PC-9 (cell line): ENCODE results near the gene GALR1. TPM values are rescaled to one million over a fixed set of nuclear protein-coding genes. Genes with fewer than 3 reads are reported as not detected.

Source experiments
- BruUV-seq: library from RNA; stranded (reverse); fragments of 400-500 nt; replicated peaks from 2 replicates; lab custom pipeline; 2021; lab: Mats Ljungman, UMichigan
- CTCF ChIA-PET: fragments of 300-600 bp; sonication (Branson Sonifier 250); formaldehyde crosslinking; loops from one replicate; lab custom pipeline; 2022; ENCODE audit warnings: antibody characterized with exemption; lab: Charles Lee
- POLR2A ChIA-PET: fragments of 300-600 bp; sonication (Branson Sonifier 250); formaldehyde crosslinking; loops from one replicate; lab custom pipeline; 2022; ENCODE audit warnings: antibody characterized with exemption; ENCODE audit not compliant: unreplicated experiment; lab: Charles Lee
- DNase-seq, 2 experiments: peaks; one replicate each; pipeline versions ENCODE4 v3.0.0 to v3.0.0-alpha.2; 2015 to 2022; ENCODE audit warnings: mixed read lengths in 1 of 2
- H2AFZ ChIP-seq: fragments of 200-600 bp; sonication (generic); 2 replicates; pipeline ENCODE4 v1.8.1; 2017; ENCODE audit warnings: antibody characterized with exemption
- H3F3A ChIP-seq: fragments of 200-600 bp; sonication (generic); 2 replicates; pipeline ENCODE4 v1.8.1; 2017; ENCODE audit warnings: antibody characterized with exemption, mild to moderate bottlenecking, low read depth; ENCODE audit not compliant: insufficient read depth
- H3K27ac ChIP-seq: fragments of 200-600 bp; sonication (generic); 2 replicates; pipeline ENCODE4 v1.6.1; 2016; ENCODE audit warnings: mixed run types
- H3K27me3 ChIP-seq: fragments of 200-600 bp; sonication (generic); 2 replicates; pipeline ENCODE4 v1.6.1; 2016; ENCODE audit warnings: low read depth, mixed run types; ENCODE audit not compliant: insufficient read depth
- H3K36me3 ChIP-seq: fragments of 200-600 bp; sonication (generic); 2 replicates; pipeline ENCODE4 v1.6.1; 2016; ENCODE audit warnings: low read depth, mixed run types
- H3K4me1 ChIP-seq: fragments of 200-600 bp; sonication (generic); replicated peaks from 2 replicates; pipeline ENCODE4 v1.6.1; 2016; ENCODE audit warnings: mixed run types; ENCODE audit not compliant: insufficient read depth
- H3K4me2 ChIP-seq: fragments of 200-600 bp; sonication (generic); 2 replicates; pipeline ENCODE4 v1.6.1; 2017; ENCODE audit warnings: mixed run types
- H3K4me3 ChIP-seq: fragments of 200-600 bp; sonication (generic); 2 replicates; pipeline ENCODE4 v1.6.1; 2016; ENCODE audit warnings: mixed run types
- H3K79me2 ChIP-seq: fragments of 200-600 bp; sonication (generic); 2 replicates; pipeline ENCODE4 v1.6.1; 2017; ENCODE audit warnings: low read depth, mixed run types
- H3K9me2 ChIP-seq: fragments of 200-600 bp; sonication (generic); 2 replicates; pipeline ENCODE4 v1.8.1; 2017; ENCODE audit warnings: mild to moderate bottlenecking; ENCODE audit not compliant: insufficient read depth
- H3K9me3 ChIP-seq: fragments of 200-600 bp; sonication (generic); 2 replicates; pipeline ENCODE4 v1.8.1; 2016; ENCODE audit warnings: low read depth; ENCODE audit not compliant: insufficient read depth
- H4K20me1 ChIP-seq: fragments of 200-600 bp; sonication (generic); 2 replicates; pipeline ENCODE4 v1.8.1; 2017; ENCODE audit not compliant: insufficient read depth
- EZH2 ChIP-seq: fragments of 200-600 bp; sonication (generic); IDR thresholded peaks from 2 replicates; pipeline ENCODE4 v1.8.0; 2017; ENCODE audit warnings: antibody characterized with exemption, low read depth
- intact Hi-C: fragments of 100-400 bp; cut with micrococcal nuclease; formaldehyde crosslinking; loops from one replicate; pipeline ENCODE4 v1.10.0; 2022; ENCODE audit not compliant: unreplicated experiment
- total RNA-seq: library from RNA; stranded (reverse); gene quantifications from 2 replicates; pipeline ENCODE4 v1.2.3, GENCODE V29; 2021
- TF ChIP-seq, protein P1 (sequence below): fragments of 200-600 bp; sonication (generic); conservative IDR thresholded peaks from 2 replicates; pipeline ENCODE4 v1.6.1; 2017; ENCODE audit warnings: mixed run types, antibody characterized with exemption, mild to moderate bottlenecking, moderate library complexity

The GALR1 gene
- total RNA-seq, 1 experiment from 2014 or later: not detected

DNA sequence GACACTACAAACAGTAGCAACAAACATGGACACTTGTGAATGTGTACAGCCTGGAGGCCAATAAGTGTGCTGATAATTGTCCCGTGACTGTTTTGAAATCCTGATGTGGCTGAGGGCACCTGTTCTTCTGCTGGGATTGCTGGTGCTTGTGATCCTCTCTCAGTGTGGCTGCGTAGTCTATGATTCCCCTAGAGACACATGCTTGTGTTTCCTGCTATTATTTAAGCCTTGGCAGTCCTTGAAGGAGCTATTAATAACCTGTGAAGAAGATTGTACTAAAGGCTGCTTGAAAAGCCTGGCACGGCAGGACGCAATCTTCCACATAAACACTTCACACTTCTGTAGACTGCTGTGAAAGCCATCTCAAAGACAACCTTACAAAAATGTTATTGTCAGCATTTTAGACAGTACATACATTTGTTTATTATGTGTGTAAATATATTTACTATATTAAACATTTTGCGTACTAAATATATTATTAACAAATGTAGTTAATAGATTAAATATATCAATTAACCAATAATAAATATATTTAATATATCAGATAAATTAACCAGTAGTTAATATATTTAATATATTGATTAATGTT lies 71.4 kb downstream of the GALR1 start:
- no peak overlapping the region for H3K4me3 ChIP-seq
- no TSS peak for BruUV-seq
- no peaks in the 10 kb centered on the region for H3K4me1 ChIP-seq
- no peaks in the 10 kb centered on the region for H3K79me2 ChIP-seq
- H3K36me3 ChIP-seq: no peaks in the 10 kb centered on the region
- ChIA-PET POLR2A (no interaction called here), CTCF (no interaction called here)
- no peaks in the 10 kb centered on the region for H3K9me2 ChIP-seq
- TF ChIP-seq, protein P1, sequence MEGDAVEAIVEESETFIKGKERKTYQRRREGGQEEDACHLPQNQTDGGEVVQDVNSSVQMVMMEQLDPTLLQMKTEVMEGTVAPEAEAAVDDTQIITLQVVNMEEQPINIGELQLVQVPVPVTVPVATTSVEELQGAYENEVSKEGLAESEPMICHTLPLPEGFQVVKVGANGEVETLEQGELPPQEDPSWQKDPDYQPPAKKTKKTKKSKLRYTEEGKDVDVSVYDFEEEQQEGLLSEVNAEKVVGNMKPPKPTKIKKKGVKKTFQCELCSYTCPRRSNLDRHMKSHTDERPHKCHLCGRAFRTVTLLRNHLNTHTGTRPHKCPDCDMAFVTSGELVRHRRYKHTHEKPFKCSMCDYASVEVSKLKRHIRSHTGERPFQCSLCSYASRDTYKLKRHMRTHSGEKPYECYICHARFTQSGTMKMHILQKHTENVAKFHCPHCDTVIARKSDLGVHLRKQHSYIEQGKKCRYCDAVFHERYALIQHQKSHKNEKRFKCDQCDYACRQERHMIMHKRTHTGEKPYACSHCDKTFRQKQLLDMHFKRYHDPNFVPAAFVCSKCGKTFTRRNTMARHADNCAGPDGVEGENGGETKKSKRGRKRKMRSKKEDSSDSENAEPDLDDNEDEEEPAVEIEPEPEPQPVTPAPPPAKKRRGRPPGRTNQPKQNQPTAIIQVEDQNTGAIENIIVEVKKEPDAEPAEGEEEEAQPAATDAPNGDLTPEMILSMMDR: no peak
- TF ChIP-seq EZH2: no peak
- H4K20me1 ChIP-seq: no peaks in the 10 kb centered on the region
- H3K9me3 ChIP-seq: no peaks in the 10 kb centered on the region
- no peak for DNase-seq
- H3K27me3 ChIP-seq: peaks cover 86% of the 10 kb centered on the region
- no peaks in the 10 kb centered on the region for H3F3A ChIP-seq
- no peak overlapping the region for H3K27ac ChIP-seq
- H3K4me2 ChIP-seq: no peak overlapping the region
- intact Hi-C loops: no loop called here
- H2AFZ ChIP-seq: no peak overlapping the region

DNA sequence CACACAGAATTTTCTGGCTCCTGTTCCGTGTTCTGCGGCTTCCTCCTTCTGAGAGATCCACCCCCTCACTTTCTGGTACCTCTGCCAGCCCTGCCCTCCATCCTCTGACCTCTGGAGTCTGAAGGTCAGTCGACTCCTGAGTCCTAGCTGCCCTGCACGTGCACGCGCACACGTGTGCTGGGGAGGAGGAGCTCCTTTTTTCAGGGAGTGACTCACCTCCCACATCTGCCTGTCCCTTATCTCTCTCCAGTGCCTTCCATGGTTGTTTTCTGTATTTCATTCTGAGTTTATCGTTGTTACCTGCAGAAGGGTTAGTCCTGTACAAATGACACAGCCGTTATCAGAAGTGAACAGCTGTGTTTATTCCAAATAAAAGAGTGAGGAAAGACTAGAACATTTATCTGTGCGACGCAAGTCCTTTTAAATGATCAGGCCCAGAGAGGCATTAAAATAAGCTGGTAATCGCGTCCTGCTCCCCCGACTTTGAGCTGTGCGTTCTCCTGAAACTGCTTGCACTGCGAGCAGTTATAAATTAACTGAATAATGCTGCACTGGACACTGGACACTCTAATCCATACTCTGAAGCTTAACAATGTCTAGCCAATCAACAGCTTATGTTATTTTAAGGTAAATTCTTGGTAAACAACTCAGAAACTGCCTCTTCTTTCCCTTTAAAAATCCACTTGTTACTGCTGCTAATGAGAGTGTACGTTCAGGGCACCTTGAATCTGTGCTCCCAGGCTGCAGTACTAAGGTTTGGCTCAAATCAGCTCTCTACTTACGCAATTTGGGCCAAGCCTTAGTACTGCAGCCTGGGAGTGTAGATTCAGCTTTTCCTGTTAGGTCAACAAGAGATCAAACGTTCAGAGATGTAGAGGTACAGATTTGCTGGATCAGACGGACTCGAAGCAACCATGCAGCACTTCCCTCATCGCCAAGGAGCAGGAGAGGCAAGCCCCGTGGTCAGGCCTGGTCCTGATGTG lies 72.5 kb downstream of the GALR1 start:
- Histone ChIP-seq H3K27ac (no peak overlapping the region), H2AFZ (no peak overlapping the region), H3K4me1 (no peaks in the 10 kb centered on the region), H4K20me1 (no peaks in the 10 kb centered on the region), H3K79me2 (no peaks in the 10 kb centered on the region), H3K9me2 (no peaks in the 10 kb centered on the region), H3K27me3 (peaks cover 77% of the 10 kb centered on the region), H3K4me2 (no peak overlapping the region), H3K9me3 (no peaks in the 10 kb centered on the region), H3K36me3 (no peaks in the 10 kb centered on the region), H3F3A (no peaks in the 10 kb centered on the region), H3K4me3 (no peak overlapping the region)
- ChIA-PET POLR2A (no interaction called here), CTCF (no interaction called here)
- no TSS peak for BruUV-seq
- no peak for DNase-seq
- TF ChIP-seq, protein P1: no peak
- intact Hi-C loops: no loop called here

DNA sequence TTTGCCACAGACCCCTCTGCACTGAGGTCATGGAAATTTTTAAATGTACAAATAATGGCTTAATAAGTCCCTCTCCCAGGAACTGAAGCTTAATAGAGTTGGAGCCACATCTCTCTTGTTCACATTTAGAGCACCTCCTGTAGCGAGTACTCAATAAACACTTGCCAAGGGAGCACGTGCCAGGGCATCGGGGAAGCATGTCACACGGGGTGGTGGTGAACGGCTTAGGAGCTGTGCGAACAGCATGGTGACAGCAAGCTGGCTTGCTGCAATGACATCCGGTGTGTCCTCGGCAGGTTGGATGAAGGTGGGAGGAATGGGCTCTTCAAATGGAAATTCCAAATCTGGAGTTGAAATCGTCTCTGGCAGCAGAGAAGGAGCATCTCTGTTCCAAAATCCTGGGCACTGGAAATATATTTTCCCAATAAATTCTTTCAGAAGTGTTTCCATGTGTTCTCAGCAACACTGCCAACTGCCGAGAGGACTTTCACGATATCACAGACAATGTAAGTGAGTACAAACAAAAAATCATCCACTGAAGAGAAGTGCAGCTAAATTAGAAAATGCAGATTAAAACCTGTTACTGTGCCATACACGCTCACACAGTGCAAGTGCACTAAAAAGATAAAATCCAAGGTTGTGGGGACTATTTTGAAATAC lies 74.1 kb downstream of the GALR1 start:
- no peak overlapping the region for H3K27ac ChIP-seq
- peaks cover 60% of the 10 kb centered on the region for H3K27me3 ChIP-seq
- CTCF ChIA-PET: no interaction called here
- H3K4me2 ChIP-seq: no peak overlapping the region
- POLR2A ChIA-PET: no interaction called here
- H4K20me1 ChIP-seq: no peaks in the 10 kb centered on the region
- no peak overlapping the region for H2AFZ ChIP-seq
- intact Hi-C loops: no loop called here
- no TSS peak for BruUV-seq
- TF ChIP-seq, protein P1: no peak
- TF ChIP-seq EZH2: no peak
- no peaks in the 10 kb centered on the region for H3K79me2 ChIP-seq
- no peak overlapping the region for H3K4me3 ChIP-seq
- H3K9me3 ChIP-seq: no peaks in the 10 kb centered on the region
- no peak for DNase-seq
- H3K36me3 ChIP-seq: no peaks in the 10 kb centered on the region
- H3K4me1 ChIP-seq: no peaks in the 10 kb centered on the region
- no peaks in the 10 kb centered on the region for H3K9me2 ChIP-seq
- no peaks in the 10 kb centered on the region for H3F3A ChIP-seq

Other genes starting within 250 kb of the GALR1 start
- 37.9 and 44.4 TPM in 2 replicates for gene MBP, start 117.1 kb upstream of the GALR1 start, total RNA-seq